Fibroblast of mammary gland (primary cell): ENCODE results near the gene EMP2.
A peak's percentile ranks its signal among the peaks of the same experiment; 100 is the strongest.
"Not testable (repeated sequence)": the region's sequence is repeated elsewhere in the genome, so short reads cannot be mapped to it uniquely, and the experiment has no call there.

Source experiments
- DNase-seq: peaks from one replicate; pipeline ENCODE4 v3.0.0-alpha.2; 2010; ENCODE audit warnings: low read depth
- H3K4me3 ChIP-seq: 2 replicates; pipeline ENCODE4 v1.5.1; 2011; ENCODE audit warnings: low read depth, mild to moderate bottlenecking, low read length, moderate library complexity; ENCODE audit not compliant: control insufficient read depth
- TF ChIP-seq, protein P1 (sequence below): conservative IDR thresholded peaks from 2 replicates; pipeline ENCODE4 v1.5.1; 2011; ENCODE audit warnings: low read depth, low read length, inconsistent platforms; ENCODE audit not compliant: control insufficient read depth, insufficient read depth

EMP2 gene

GRCh38 chr16:10510279-10510678 is 70.1 kb downstream of the EMP2 start:
- no peak for DNase-seq
- TF ChIP-seq, protein P1, sequence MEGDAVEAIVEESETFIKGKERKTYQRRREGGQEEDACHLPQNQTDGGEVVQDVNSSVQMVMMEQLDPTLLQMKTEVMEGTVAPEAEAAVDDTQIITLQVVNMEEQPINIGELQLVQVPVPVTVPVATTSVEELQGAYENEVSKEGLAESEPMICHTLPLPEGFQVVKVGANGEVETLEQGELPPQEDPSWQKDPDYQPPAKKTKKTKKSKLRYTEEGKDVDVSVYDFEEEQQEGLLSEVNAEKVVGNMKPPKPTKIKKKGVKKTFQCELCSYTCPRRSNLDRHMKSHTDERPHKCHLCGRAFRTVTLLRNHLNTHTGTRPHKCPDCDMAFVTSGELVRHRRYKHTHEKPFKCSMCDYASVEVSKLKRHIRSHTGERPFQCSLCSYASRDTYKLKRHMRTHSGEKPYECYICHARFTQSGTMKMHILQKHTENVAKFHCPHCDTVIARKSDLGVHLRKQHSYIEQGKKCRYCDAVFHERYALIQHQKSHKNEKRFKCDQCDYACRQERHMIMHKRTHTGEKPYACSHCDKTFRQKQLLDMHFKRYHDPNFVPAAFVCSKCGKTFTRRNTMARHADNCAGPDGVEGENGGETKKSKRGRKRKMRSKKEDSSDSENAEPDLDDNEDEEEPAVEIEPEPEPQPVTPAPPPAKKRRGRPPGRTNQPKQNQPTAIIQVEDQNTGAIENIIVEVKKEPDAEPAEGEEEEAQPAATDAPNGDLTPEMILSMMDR = no peak

GRCh38 chr16:10509534-10510025 is 70.8 kb downstream of the EMP2 start:
- no peak overlapping the region for H3K4me3 ChIP-seq
- TF ChIP-seq, protein P1 = peak; percentile 76
- peak; percentile 84 for DNase-seq

More at GRCh38 chr16:10510279-10510678, 70.1 kb downstream of the EMP2 start:
- no peak overlapping the region for H3K4me3 ChIP-seq

DNA sequence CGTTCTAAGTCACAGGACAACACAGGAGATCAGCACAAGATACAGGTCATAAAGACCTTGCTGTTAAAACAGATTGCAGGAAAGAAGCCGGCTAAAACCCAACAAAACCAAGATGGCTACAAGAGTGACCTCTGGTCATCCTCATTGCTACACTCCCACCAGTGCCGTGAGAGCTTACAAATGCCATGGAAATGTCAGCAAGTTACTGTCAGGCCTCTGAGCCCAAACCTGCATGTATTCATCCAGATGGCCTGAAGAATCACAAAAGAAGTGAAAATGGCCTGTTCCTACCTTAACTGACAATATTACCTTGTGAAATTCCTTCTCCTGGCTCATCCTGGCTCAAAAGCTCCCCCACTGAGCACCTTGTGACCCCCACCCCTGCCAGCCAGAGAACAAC is 75.1 kb downstream of the EMP2 start:
- not testable (repeated sequence) for H3K4me3 ChIP-seq, DNase-seq

- TF ChIP-seq, protein P1 = no peak
- DNase-seq = no peak
- H3K4me3 ChIP-seq = no peak overlapping the region
Measured at GRCh38 chr16:10504404-10504885, 76.0 kb downstream of the EMP2 start.

GRCh38 chr16:10502776-10503175 is 77.6 kb downstream of the EMP2 start:
- no peak overlapping the region for H3K4me3 ChIP-seq
- TF ChIP-seq, protein P1 = no peak
- no peak for DNase-seq

GRCh38 chr16:10501016-10501607 is 79.3 kb downstream of the EMP2 start:
- TF ChIP-seq, protein P1 = no peak
- H3K4me3 ChIP-seq = no peak overlapping the region
- no peak for DNase-seq

DNA sequence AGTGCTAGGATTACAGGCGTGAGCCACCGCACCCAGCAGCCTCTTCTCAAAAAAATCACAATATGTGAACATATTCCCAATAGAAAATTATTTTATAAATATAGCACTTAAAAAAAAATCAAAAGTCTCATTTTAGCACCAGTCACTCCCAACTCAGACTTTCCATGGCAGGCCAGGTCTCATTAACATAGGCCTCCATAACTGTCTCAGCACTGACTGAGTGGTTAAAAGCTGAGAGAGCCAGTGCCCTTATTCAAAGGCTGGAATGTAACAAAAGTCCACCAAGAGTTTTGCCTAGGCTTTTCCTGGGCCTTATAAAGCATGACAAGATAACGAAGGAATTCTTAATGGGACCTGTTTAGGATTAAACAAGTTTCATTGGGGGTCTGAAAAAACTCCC is 79.8 kb downstream of the EMP2 start:
- TF ChIP-seq, protein P1 = no peak
- no peak overlapping the region for H3K4me3 ChIP-seq
- DNase-seq = no peak
